Gastrocnemius medialis (tissue), 4 donors: ENCODE data around the gene EXD3. TPM values are rescaled to one million over a fixed set of nuclear protein-coding genes. Genes with fewer than 3 reads are reported as not detected.

Source experiments
- ATAC-seq, 2 donors: fragments of 150-250 bp; one replicate each; pipeline ENCODE4 v1.9.1; 2016
- DNase-seq, 2 donors: peaks; one replicate each; pipeline ENCODE4 v3.0.0-alpha.2; 2019
- H3K27ac ChIP-seq, 4 donors: fragments of 200-600 bp; sonication (generic); 1 replicate in 1 of 4; 2 replicates in 3 of 4; pipeline ENCODE4 v1.5.1; 2016 to 2018; ENCODE audit warnings: mild to moderate bottlenecking in 2 of 4, moderate library complexity in 1 of 4
- H3K27me3 ChIP-seq, 3 donors: fragments of 200-600 bp; sonication (generic) in 2 of 3; 1 replicate in 1 of 3; 2 replicates in 2 of 3; pipeline versions ENCODE4 v1.5.1 to v1.6.0; 2016 to 2019; ENCODE audit warnings: mild to moderate bottlenecking in 1 of 3, moderate library complexity in 1 of 3
- H3K36me3 ChIP-seq, 2 donors: fragments of 200-600 bp; sonication (generic) in 1 of 2; one replicate each; pipeline ENCODE4 v1.5.1; 2017 to 2018
- H3K4me1 ChIP-seq, 2 donors: fragments of 200-600 bp; sonication (generic) in 1 of 2; one replicate each; pipeline ENCODE4 v1.5.1; 2016 to 2017; ENCODE audit warnings: mild to moderate bottlenecking in 2 of 2
- H3K4me3 ChIP-seq, 4 donors: fragments of 200-600 bp; sonication (generic) in 3 of 4; 1 replicate in 1 of 4; 2 replicates in 3 of 4; pipeline ENCODE4 v1.5.1; 2016 to 2019; ENCODE audit warnings: mild to moderate bottlenecking in 2 of 4
- H3K9me3 ChIP-seq, 3 donors: fragments of 200-600 bp; sonication (generic) in 2 of 3; 1 replicate in 1 of 3; 2 replicates in 2 of 3; pipeline ENCODE4 v1.5.1; 2016 to 2019
- CTCF ChIP-seq, 5 experiments: fragments of 450-650 bp in 3 of 5; fragments of 200-600 bp in 2 of 5; sonication (generic) in 2 of 5; IDR thresholded peaks in 4 of 5; conservative IDR thresholded peaks in 1 of 5; 1 replicate in 4 of 5; 2 replicates in 1 of 5; pipeline ENCODE4 v1.5.1; 2016 to 2019; ENCODE audit warnings: antibody characterized with exemption in 5 of 5, mild to moderate bottlenecking in 3 of 5, moderate library complexity in 3 of 5
- POLR2A ChIP-seq, 2 donors: fragments of 450-650 bp; IDR thresholded peaks; one replicate each; pipeline ENCODE4 v1.6.1; 2017; ENCODE audit warnings: antibody characterized with exemption in 2 of 2, mild to moderate bottlenecking in 2 of 2, moderate library complexity in 2 of 2
- in situ Hi-C, 4 donors: fragments of 200-750 bp; cut with MboI; loops; one replicate each; pipeline versions ENCODE4 v1.15.0 to v1.8.0; 2017; ENCODE audit warnings: low sequenced_read_pairs in 4 of 4
- intact Hi-C: fragments of 100-400 bp; cut with DNase I; formaldehyde crosslinking; loops from one replicate; pipeline ENCODE4 v1.15.1; 2023; ENCODE audit warnings: low total_unique reads
- total RNA-seq, 4 donors: library from RNA; depleted of rRNA; stranded (reverse); fragments of >200 nt; gene quantifications; one replicate each; pipeline versions ENCODE4 v1.1.0 to v1.2.3, GENCODE V29; 2016

The EXD3 gene
- total RNA-seq, 4 donors from 2014 or later = 4.8 to 12.5 (median 6.4) TPM

DNA sequence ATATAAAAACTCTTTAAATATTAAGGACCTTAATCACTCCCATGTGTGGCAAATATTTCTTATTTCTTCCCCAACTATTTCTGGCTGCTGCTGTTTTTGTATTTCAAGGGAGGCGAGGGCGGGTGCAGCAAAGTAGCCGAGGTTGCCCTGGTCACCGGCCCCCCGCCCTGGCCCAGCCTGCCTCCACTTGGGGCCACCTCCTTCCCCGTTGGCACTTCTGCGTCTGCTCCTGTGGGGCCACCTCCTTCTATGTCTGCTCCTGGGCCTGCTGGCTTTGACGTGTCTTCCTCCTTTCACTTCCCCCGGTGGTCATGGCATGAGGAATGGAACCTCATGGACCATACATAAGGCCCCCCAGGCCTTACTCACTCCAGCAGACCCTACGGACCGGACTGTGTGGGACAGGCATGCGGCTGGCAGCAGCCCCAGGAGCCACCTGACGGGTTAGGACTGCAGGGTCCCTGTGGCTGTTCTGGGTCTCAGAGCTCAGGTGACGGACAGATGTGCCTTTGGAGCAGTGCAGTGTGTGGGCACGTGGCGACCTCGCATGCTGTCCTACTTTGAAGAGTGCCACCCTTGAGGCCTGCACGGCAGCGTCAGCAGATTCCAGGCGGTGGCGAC, 24.0 kb upstream of the EXD3 start:
- H3K27ac ChIP-seq = no peak overlapping the region
- DNase-seq = no peak
- peaks cover 0 to 10% of the 10 kb centered on the region in 2 donors for H3K4me1 ChIP-seq
- peaks cover 4 to 20% (median 16%) of the 10 kb centered on the region in 3 donors for H3K27me3 ChIP-seq
- in situ Hi-C loops (no loop called here), intact Hi-C loops (no loop called here)
- no peaks in the 10 kb centered on the region for H3K36me3 ChIP-seq
- no peaks in the 10 kb centered on the region for H3K9me3 ChIP-seq
- no peak overlapping the region for H3K4me3 ChIP-seq
- ATAC-seq = no peak
- no peak for TF ChIP-seq CTCF (IDR thresholded peaks at IDR 0.05 in 4 of 5, conservative IDR thresholded peaks at IDR 0.05 in 1 of 5)
- TF ChIP-seq POLR2A (IDR thresholded peaks at IDR 0.05) = no peak

DNA sequence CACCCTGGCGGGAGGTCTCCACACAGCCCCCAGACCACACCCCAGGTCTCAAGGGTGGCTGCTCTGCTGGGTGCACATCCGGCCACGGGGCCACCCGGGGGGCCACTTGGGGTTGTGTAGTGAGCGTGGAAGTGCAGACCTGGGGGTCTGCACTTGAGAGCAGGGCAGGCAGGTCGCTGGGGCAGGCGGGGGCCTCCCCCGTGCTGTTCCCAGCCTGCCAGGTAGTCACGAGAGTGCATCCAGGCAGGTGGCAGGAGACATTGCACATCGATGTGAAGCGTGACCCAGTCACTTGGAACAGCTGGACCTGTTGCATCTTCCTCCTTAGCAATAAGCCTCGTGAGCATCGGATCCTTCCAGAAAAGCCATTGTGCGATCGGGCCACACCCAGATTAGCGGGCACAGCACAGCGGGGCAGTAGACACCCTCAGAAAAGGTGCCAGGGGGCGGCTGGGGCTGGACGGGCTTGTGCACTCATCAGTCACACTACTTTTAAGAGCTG, 23.0 kb upstream of the EXD3 start:
- ATAC-seq (peak; percentile 55 to 57), DNase-seq (peak in 1 of 2 donors; percentile 50)
- TF ChIP-seq CTCF (IDR thresholded peaks at IDR 0.05 in 4 of 5, conservative IDR thresholded peaks at IDR 0.05 in 1 of 5) (no peak), POLR2A (IDR thresholded peaks at IDR 0.05) (no peak)
- peaks cover 8 to 28% (median 25%) of the 10 kb centered on the region in 3 donors for H3K27me3 ChIP-seq
- peaks cover 0 to 10% of the 10 kb centered on the region in 2 donors for H3K4me1 ChIP-seq
- no peak overlapping the region for H3K4me3 ChIP-seq
- intact Hi-C loops (loop anchor here (1.0 kb wide), 1 partner anchor 23 kb away; the partner anchor contains the start of genes EXD3 and NOXA1), in situ Hi-C loops (no loop called here)
- H3K36me3 ChIP-seq = no peaks in the 10 kb centered on the region
- no peaks in the 10 kb centered on the region for H3K9me3 ChIP-seq
- no peak overlapping the region for H3K27ac ChIP-seq

DNA sequence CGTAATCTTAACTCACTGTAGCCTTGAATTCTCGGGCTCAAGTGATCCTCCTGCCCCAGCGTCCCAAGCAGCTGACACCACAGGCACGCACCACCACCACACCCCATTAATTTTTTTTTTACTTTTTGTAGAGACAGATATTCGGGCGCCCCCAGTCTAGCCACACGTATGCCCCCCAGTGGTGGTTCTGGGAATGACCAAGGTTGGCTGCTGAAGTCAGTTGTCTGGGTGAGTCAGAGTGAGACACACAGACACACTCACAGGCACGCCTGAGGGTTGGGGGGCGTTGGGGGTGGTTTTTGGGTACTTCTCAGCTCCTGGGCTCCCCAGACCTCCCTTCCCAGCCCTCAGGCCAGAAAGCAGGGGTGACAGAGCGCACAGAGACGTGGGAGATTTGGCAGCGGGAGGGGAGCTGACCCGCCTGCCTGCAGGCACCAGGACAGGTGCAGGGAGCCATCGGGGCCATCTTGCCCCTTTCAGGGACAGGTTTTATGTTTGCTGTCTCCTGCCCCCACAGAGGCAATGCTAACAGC, 22.4 kb upstream of the EXD3 start:
- Histone ChIP-seq H3K4me1 (peaks cover 0 to 10% of the 10 kb centered on the region in 2 donors), H3K9me3 (no peaks in the 10 kb centered on the region), H3K36me3 (no peaks in the 10 kb centered on the region), H3K27me3 (peaks cover 8 to 28% (median 25%) of the 10 kb centered on the region in 3 donors), H3K4me3 (no peak overlapping the region), H3K27ac (no peak overlapping the region)
- intact Hi-C loops = loop anchor here (1.0 kb wide), 1 partner anchor 22 kb away; the partner anchor contains the start of genes EXD3 and NOXA1
- TF ChIP-seq POLR2A (IDR thresholded peaks at IDR 0.05) (no peak), CTCF (IDR thresholded peaks at IDR 0.05 in 4 of 5, conservative IDR thresholded peaks at IDR 0.05 in 1 of 5) (peak; percentile 65 to 88 (median 76))
- in situ Hi-C loops = no loop called here
- peak; percentile 76 to 83 for ATAC-seq
- peak in 1 of 2 donors; percentile 67 for DNase-seq

DNA sequence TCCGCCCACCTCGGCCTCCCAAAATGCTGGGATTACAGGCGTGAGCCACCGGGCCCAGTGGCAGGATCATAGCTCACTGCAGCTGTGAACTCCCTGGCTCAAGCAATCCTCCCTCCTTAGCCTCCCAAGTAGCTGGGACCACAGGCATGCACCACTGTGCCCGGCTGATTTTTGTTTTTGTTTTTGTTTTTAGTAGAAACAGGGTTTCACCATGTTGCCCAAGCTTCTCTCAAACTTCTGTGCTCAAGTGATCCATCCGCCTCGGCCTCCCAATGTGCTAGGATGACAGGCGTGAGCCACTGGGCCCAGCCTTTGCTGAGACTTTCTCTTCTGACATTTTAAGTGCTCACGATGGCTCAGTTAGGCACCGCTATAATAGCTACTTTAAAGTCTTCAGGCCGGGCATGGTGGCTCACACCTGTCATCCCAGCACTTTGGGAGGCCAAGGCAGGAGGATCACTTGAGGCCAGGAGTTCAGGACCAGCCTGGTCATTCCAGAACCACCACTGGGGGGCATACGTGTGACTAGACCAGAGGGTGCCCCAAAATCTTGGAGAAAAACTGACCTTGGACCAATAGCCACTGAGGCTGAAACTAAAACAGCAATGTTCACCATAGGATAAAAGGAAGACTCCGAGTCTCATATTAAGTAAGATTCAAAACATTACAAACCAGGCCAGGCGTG, 21.3 kb upstream of the EXD3 start:
- in situ Hi-C loops = no loop called here
- H3K36me3 ChIP-seq = no peaks in the 10 kb centered on the region
- no peak overlapping the region for H3K27ac ChIP-seq
- intact Hi-C loops = no loop called here
- ATAC-seq (no peak), DNase-seq (no peak)
- H3K27me3 ChIP-seq = peaks cover 11 to 32% (median 29%) of the 10 kb centered on the region in 3 donors
- peaks cover 0 to 10% of the 10 kb centered on the region in 2 donors for H3K4me1 ChIP-seq
- TF ChIP-seq POLR2A (IDR thresholded peaks at IDR 0.05) = no peak
- no peak for TF ChIP-seq CTCF (IDR thresholded peaks at IDR 0.05 in 4 of 5, conservative IDR thresholded peaks at IDR 0.05 in 1 of 5)
- H3K4me3 ChIP-seq = no peak overlapping the region
- H3K9me3 ChIP-seq = no peaks in the 10 kb centered on the region
